ENCODE results near the gene ATP2B3.

Gene ATP2B3

DNA sequence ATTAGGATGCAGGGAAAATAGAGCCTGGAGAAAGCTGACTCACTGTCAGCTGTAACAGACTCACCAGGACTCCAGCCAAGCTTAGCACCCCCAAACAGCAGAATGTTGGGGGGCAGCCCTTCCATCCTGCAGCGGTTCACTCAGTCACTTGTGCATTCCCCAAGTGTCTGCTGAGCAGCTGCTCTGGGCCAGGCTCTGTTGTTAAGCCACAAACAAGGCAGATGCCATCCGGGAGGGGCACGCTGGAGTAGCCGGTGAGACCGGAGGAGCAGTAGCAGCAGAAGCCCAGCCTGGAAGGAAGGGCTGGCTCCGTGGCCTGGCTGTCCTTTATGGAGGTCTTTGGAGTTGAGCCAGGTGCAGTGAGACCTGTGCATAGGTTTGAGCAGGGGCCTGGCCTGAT lies 59.5 kb downstream of the ATP2B3 start:
- DNase-seq = no peak

DNA sequence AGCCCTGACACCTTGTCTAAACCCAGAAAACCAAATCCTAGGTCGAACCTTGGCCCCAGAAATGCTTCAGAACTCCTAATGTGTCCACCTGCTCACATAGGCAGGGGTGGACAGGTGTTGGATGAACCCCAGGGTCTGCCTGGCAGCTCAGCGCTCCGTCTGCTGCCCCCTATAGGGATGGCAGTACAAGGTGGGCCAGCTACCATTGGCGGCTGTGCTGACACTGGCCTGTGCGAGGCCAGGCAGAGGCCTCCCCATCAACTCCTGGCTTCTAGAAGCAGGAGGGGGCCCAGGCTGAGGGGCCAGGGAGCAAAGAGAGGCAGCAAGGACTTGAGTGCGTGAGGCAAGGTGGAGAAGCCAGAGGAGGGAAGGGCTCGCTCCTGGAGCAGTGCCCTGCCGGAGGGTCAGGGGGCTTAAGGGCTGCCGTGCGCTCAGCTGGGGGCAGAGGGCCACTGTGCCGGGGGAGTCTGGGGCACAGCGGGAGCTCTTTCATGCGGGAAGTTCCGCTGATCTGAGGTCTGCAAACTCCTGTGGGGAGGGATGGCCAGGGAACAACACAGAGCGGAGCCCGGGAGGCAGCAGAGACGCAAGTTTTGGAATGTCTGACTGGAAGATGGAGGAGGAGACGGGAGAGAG lies 60.9 kb downstream of the ATP2B3 start:
- DNase-seq = no peak

DNA sequence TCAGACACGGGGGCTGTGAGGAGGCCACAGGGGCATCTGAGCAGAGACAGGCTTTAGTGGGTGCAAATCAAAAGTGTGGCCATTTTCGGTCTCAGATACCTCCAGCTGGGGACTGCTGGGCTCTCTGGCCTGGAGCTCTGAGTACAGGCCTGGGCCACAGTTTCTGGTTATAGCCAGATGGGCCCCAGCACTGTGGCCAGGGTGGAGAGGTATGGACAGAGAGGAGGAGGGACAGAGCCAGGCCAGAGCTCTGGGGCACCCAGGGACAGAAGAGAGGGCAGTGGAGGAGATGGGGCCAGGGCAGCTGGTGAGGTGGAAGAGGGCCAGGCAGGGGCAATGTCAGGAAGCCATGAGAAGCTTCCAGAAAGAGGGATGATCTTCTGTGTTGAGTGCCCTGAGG lies 61.4 kb downstream of the ATP2B3 start:
- DNase-seq = no peak

- no peak for DNase-seq
These were observed 63.4 kb downstream of the ATP2B3 start for GRCh38 chrX:153580700-153581386.

- DNase-seq = peak; percentile 51
These were observed 65.5 kb downstream of the ATP2B3 start for GRCh38 chrX:153582896-153583295.

- DNase-seq = no peak
These were observed 66.0 kb downstream of the ATP2B3 start for GRCh38 chrX:153583433-153583832.

DNA sequence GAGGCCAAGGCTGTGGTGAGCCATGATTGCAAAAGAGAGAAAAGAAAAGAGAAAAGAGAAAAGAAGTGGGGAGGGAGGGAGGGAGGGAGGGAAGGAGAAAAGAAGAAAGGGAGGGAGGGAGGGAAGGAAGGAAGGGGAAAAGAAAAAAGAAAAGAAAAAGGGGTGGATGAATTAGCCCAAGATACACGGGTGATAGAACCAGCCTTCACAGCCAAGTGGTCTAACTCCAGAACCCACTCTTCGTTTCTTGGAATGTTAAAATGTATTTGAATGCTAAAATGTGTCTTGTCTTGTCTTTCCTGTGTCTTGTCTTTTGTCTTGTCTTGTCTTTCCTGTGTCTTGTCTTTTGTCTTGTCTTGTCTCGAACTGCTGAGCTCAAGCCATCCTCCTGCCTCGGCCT lies 68.4 kb downstream of the ATP2B3 start:
- no peak for DNase-seq

GRCh38 chrX:153587342-153587741 lies 69.9 kb downstream of the ATP2B3 start:
- DNase-seq = no peak

DNA sequence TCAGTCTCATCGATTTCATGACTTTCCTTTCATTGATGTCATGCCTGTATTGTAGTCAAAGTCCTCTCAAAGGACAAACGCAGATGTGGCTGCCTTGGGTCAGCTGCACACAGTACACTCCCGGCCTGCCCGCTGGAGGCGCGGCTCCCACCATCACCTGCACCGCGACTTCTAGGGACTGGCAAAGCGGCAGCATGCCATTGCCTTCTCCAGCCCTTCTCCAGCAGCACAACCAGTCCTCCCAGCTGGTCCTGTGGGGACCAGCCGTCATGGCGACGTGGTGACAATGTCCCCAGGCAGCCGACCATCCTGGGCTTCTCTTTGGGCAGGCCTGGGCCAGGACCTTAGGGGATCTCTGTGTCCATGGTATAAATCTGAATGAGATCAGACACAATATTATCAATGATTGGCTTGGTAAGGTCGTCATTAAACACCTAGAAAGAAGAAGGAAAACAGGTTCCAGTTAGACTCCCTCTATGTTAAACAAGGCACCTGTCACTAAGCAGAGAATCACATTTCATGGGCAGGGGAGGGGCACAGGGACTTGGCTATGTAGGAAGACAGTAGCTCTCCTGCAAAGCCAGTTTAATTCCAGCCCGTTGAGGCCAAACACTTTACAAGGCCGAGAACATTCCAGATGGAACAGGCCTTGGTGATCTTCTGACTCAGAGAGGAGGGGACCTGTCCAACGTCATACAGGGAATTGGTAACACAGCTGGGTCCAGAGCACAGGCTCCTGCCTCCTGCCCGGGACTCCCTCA lies 70.8 kb downstream of the ATP2B3 start:
- DNase-seq = no peak

- no peak for DNase-seq
These were observed 71.5 kb downstream of the ATP2B3 start for GRCh38 chrX:153588782-153589446.

- no peak for DNase-seq
These were observed 73.8 kb downstream of the ATP2B3 start for GRCh38 chrX:153590961-153591956.

- no peak for DNase-seq
These were observed 74.8 kb downstream of the ATP2B3 start for GRCh38 chrX:153592091-153592833.

- DNase-seq = no peak
These were observed 75.7 kb downstream of the ATP2B3 start for GRCh38 chrX:153592966-153593688.

DNA sequence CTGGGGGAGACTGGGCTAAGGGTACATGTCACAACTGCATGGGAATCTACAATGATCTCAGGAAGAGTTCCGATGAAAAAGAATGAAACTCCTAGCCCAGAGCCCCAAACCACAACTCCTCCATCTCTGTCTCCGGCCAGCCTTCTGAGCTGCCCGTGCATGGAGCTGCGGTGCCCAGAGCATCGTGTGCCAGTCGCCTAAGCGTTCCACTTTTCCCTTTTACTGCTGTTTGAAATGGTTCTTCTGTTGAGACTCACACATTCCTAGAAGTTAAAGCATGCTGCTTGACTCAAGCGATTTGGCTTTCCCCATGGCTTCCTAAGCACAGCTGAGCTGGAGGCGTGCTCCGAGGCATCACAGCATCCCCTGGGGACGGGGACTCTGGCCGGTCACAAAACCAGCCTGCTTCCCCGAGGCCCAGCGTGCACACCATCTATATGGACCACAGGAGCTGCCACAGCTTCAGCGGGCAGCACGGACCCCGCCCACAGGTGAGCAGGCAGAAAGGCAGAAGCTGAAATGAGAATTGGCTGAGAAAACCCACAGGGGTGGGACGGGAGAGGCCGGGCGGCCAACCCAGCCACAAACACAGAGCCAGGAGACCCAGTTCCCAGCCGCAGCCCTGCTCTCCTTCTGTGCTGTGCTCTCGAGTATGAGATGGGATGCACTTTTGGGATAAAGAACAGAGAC lies 76.5 kb downstream of the ATP2B3 start:
- no peak for DNase-seq

- no peak for DNase-seq
These were observed 77.9 kb downstream of the ATP2B3 start for GRCh38 chrX:153595387-153595786.

GRCh38 chrX:153595859-153596857 lies 78.7 kb downstream of the ATP2B3 start:
- no peak for DNase-seq

DNA sequence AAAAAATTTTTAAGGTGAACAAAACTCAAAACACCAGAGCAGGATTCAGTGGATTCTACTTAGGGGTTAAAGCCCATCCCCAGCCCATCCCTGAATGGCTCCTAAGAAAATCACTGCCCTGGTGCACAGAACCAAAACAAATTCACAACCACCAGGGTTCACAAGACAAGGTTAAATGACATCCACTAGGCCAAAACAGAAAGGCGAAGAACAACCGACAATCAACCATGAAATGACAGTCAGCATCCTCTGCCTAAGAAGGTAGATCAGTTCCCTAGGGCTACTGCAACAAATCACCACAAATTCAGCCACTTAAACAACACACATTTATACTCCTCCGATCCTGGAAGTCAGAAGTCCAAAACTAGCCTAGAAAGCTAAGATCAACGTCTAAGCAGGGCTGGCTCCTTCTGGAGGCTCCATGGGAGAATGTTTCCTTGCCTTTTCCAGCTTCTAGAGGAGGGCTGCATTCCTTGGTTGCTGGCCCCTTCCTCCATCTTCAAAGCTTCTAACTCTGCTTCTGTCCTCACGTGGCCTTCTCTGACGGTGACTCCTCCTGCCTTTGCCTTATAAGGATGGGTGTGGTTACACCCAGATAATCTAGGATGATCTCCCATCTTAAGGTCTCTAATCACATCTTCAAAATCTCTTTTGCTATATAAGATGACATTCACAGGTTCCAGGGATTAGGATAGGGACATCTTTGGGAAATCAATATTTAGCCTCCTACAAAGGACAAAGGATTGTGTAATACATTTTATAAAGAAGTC lies 79.7 kb downstream of the ATP2B3 start:
- DNase-seq = no peak

All from activated CD4-positive, CD25-positive, alpha-beta regulatory T cell treated with anti-CD3 and anti-CD28 coated beads, Interleukin-2, amount 50 U/mL, for 72 hours (primary cell).